ENCODE measurements around the gene NFIX.

The NFIX gene

GRCh38 chr19:13094106-13094504, 98.8 kb downstream of the NFIX start:
- Histone ChIP-seq H3K79me2 (ENCODE audit: insufficient read depth, low read depth) (no peaks in the 10 kb centered on the region), H3K27me3 (ENCODE audit: insufficient read depth, low read depth) (peaks cover 44% of the 10 kb centered on the region), H2AFZ (ENCODE audit: low read depth) (no peak overlapping the region), H3K9ac (no peak overlapping the region), H3K36me3 (ENCODE audit: insufficient read depth) (no peaks in the 10 kb centered on the region), H3K4me1 (ENCODE audit: low read depth, poor library complexity, severe bottlenecking) (peaks cover 29% of the 10 kb centered on the region), H3K4me3 (IDR thresholded peaks at IDR 0.05; ENCODE audit: insufficient read depth, low read depth, low read length) (no peak overlapping the region), H3K27ac (no peak overlapping the region), H4K20me1 (ENCODE audit: insufficient read depth) (no peaks in the 10 kb centered on the region), H3K4me2 (no peak overlapping the region; the same call in 1 of the 2 replicates)
- TF ChIP-seq CTCF (conservative IDR thresholded peaks at IDR 0.05; ENCODE audit: low read depth, low read length) = peak; percentile 59

- TF ChIP-seq CTCF (conservative IDR thresholded peaks at IDR 0.05; ENCODE audit: low read depth, low read length) = no peak
- peaks cover 29% of the 10 kb centered on the region for H3K4me1 ChIP-seq (ENCODE audit: low read depth, poor library complexity, severe bottlenecking)
- peak overlapping the region; percentile 26; the same call in 1 of the 2 replicates for H3K4me2 ChIP-seq
- no peaks in the 10 kb centered on the region for H4K20me1 ChIP-seq (ENCODE audit: insufficient read depth)
- H3K79me2 ChIP-seq (ENCODE audit: insufficient read depth, low read depth) = no peaks in the 10 kb centered on the region
- H3K4me3 ChIP-seq (IDR thresholded peaks at IDR 0.05; ENCODE audit: insufficient read depth, low read depth, low read length) = no peak overlapping the region
- no peak overlapping the region for H3K9ac ChIP-seq
- no peaks in the 10 kb centered on the region for H3K36me3 ChIP-seq (ENCODE audit: insufficient read depth)
- no peak overlapping the region for H2AFZ ChIP-seq (ENCODE audit: low read depth)
- no peak overlapping the region for H3K27ac ChIP-seq
- H3K27me3 ChIP-seq (ENCODE audit: insufficient read depth, low read depth) = peaks cover 49% of the 10 kb centered on the region
These were observed 99.6 kb downstream of the NFIX start for GRCh38 chr19:13094771-13095392.

- no peak for TF ChIP-seq CTCF (conservative IDR thresholded peaks at IDR 0.05; ENCODE audit: low read depth, low read length)
- Histone ChIP-seq H3K4me1 (ENCODE audit: low read depth, poor library complexity, severe bottlenecking) (peaks cover 29% of the 10 kb centered on the region), H4K20me1 (ENCODE audit: insufficient read depth) (no peaks in the 10 kb centered on the region), H3K4me2 (peak overlapping the region; percentile 26), H3K36me3 (ENCODE audit: insufficient read depth) (no peaks in the 10 kb centered on the region), H2AFZ (ENCODE audit: low read depth) (peak overlapping the region; percentile 14; the same call in 1 of the 2 replicates), H3K27me3 (ENCODE audit: insufficient read depth, low read depth) (peaks cover 49% of the 10 kb centered on the region), H3K4me3 (IDR thresholded peaks at IDR 0.05; ENCODE audit: insufficient read depth, low read depth, low read length) (no peak overlapping the region), H3K27ac (no peak overlapping the region), H3K79me2 (ENCODE audit: insufficient read depth, low read depth) (no peaks in the 10 kb centered on the region), H3K9ac (no peak overlapping the region)
These were observed 100.1 kb downstream of the NFIX start for GRCh38 chr19:13095393-13095784.

GRCh38 chr19:13095934-13096927, 101.0 kb downstream of the NFIX start:
- Histone ChIP-seq H3K4me1 (ENCODE audit: low read depth, poor library complexity, severe bottlenecking) (peaks cover 29% of the 10 kb centered on the region), H3K36me3 (ENCODE audit: insufficient read depth) (no peaks in the 10 kb centered on the region), H3K27me3 (ENCODE audit: insufficient read depth, low read depth) (peaks cover 49% of the 10 kb centered on the region), H4K20me1 (ENCODE audit: insufficient read depth) (no peaks in the 10 kb centered on the region), H3K9ac (no peak overlapping the region), H3K79me2 (ENCODE audit: insufficient read depth, low read depth) (no peaks in the 10 kb centered on the region), H3K27ac (no peak overlapping the region), H2AFZ (ENCODE audit: low read depth) (no peak overlapping the region), H3K4me2 (peak overlapping the region; percentile 26), H3K4me3 (IDR thresholded peaks at IDR 0.05; ENCODE audit: insufficient read depth, low read depth, low read length) (no peak overlapping the region)
- TF ChIP-seq CTCF (conservative IDR thresholded peaks at IDR 0.05; ENCODE audit: low read depth, low read length) = 0 out of 2 replicates have a peak, but pooled peaks have one; percentile 20
